Measurements from ENCODE around the gene WDR11. TPM values are rescaled to one million over a fixed set of nuclear protein-coding genes. Genes with fewer than 3 reads are reported as not detected.
"Not testable (repeated sequence)": the region's sequence is repeated elsewhere in the genome, so short reads cannot be mapped to it uniquely, and the experiment has no call there.

WDR11 gene
- total RNA-seq, 4 donors from 2014 or later, result 42.1 to 65.1 (median 52.2) TPM

DNA sequence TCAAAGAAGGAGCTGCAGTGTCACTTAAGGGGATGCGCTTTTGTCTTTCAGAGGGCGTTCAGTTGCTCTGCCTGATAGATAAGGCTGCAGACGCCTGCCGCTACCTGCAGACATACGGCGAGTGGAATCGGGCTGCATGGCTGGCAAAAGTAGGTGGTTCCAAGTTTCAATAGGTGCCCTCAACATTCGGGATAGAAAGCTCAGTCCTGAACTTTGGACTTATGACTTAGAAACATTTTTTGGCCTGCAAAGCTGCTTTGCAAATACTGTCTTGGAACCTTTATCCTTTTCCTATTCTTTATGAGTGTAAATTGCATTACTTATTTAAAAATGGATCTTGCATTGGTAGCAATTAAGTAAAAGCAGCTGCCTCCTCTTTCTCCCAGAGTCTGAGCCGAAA, 54.1 kb downstream of the WDR11 start:
- no peak overlapping the region for H3K4me3 ChIP-seq
- peaks cover 0 to 97% (median 12%) of the 10 kb centered on the region in 3 donors for H3K36me3 ChIP-seq
- TF ChIP-seq POLR2A (IDR thresholded peaks at IDR 0.05), result no peak
- TF ChIP-seq, protein P1, sequence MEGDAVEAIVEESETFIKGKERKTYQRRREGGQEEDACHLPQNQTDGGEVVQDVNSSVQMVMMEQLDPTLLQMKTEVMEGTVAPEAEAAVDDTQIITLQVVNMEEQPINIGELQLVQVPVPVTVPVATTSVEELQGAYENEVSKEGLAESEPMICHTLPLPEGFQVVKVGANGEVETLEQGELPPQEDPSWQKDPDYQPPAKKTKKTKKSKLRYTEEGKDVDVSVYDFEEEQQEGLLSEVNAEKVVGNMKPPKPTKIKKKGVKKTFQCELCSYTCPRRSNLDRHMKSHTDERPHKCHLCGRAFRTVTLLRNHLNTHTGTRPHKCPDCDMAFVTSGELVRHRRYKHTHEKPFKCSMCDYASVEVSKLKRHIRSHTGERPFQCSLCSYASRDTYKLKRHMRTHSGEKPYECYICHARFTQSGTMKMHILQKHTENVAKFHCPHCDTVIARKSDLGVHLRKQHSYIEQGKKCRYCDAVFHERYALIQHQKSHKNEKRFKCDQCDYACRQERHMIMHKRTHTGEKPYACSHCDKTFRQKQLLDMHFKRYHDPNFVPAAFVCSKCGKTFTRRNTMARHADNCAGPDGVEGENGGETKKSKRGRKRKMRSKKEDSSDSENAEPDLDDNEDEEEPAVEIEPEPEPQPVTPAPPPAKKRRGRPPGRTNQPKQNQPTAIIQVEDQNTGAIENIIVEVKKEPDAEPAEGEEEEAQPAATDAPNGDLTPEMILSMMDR (IDR thresholded peaks at IDR 0.05), result no peak
- H3K27me3 ChIP-seq, result no peaks in the 10 kb centered on the region
- DNase-seq, result no peak
- no peaks in the 10 kb centered on the region for H3K4me1 ChIP-seq
- peaks cover 0 to 4% (median 0%) of the 10 kb centered on the region in 4 donors for H3K9me3 ChIP-seq
- H3K27ac ChIP-seq, result no peak overlapping the region

DNA sequence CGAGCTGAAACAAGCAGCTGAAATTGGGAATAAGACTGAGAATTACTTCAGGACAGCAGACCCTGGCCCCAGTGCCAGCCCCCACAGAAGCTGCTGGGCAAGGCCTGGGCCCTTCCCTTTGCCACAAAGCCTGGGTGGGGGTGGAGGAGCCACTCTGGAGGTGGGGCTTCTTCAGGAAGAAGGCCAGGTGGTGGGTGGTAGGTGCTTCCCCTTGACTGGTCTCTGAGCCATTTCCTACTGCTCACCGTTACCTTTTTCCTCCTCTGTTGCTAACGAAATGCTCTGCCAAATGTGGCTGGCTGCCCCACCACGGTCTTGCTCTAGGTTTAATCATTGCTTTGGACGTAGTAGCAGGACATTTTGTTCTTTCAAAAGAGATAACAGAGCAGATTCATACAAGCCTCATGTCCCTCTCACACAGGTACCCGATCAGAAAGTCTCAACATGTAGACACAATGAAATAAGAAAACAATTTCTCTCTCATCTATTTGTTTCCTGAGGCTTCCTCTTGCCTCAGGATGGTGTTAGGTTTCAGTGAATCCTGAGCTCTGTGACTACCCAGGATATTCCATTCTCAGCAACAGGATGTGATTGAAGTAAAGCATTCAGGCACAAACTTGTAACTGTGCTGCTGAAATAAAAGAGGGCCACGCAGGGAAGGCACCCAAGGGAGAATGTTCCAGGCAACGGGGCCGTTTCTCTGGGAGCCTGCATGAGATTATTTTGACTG, 66.5 kb downstream of the WDR11 start:
- Histone ChIP-seq H3K9me3 (peaks cover 0 to 3% (median 0%) of the 10 kb centered on the region in 4 donors), H3K4me1 (no peaks in the 10 kb centered on the region), H3K36me3 (no peaks in the 10 kb centered on the region), H3K27me3 (no peaks in the 10 kb centered on the region), H3K4me3 (no peak overlapping the region), H3K27ac (no peak overlapping the region)
- DNase-seq, result no peak
- no peak for TF ChIP-seq POLR2A (IDR thresholded peaks at IDR 0.05)
- TF ChIP-seq, protein P1 (IDR thresholded peaks at IDR 0.05), result no peak

DNA sequence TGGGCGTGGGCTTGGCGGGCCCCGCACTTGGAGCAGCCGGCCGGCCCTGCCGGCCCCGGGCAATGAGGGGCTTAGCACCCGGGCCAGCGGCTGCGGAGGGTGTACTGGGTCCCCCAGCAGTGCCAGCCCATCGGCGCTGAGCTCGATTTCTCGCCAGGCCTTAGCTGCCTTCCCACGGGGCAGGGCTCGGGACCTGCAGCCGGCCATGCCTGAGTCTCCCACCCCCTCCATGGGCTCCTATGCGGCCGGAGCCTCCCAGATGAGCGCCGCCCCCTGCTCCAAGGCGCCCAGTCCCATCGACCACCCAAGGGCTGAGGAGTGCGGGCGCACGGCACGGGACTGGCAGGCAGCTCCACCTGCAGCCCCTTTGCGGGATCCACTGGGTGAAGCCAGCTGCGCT, 72.7 kb downstream of the WDR11 start:
- H3K4me3 ChIP-seq, H3K4me1 ChIP-seq, H3K36me3 ChIP-seq, H3K27ac ChIP-seq, H3K27me3 ChIP-seq, H3K9me3 ChIP-seq, DNase-seq: not testable (repeated sequence)

DNA sequence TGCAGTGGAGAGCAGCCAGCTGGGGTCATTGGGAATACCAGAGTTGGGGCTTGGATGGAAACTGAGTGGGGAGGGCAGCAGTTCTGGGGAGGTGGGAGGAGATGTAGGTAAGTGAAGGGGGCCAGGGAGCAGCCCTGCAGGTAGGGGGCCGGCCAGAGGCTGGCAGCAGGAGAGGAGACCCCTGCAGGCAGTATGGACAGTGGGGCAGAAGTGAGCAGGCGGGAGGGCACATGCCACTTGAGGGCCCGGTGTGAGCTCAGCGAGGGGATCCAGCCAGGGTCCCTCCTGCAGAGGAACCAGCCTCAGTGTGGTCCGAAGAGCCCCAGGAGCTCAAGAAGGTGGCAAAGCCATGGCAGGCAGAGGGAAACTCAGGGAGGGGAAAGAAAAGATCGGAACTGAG, 75.4 kb downstream of the WDR11 start:
- DNase-seq, result no peak
- H3K4me1 ChIP-seq, result no peaks in the 10 kb centered on the region
- no peak for TF ChIP-seq POLR2A (IDR thresholded peaks at IDR 0.05)
- TF ChIP-seq, protein P1 (IDR thresholded peaks at IDR 0.05), result no peak
- H3K36me3 ChIP-seq, result no peaks in the 10 kb centered on the region
- no peak overlapping the region for H3K27ac ChIP-seq
- no peak overlapping the region for H3K4me3 ChIP-seq
- H3K9me3 ChIP-seq, result no peaks in the 10 kb centered on the region
- no peaks in the 10 kb centered on the region for H3K27me3 ChIP-seq

DNA sequence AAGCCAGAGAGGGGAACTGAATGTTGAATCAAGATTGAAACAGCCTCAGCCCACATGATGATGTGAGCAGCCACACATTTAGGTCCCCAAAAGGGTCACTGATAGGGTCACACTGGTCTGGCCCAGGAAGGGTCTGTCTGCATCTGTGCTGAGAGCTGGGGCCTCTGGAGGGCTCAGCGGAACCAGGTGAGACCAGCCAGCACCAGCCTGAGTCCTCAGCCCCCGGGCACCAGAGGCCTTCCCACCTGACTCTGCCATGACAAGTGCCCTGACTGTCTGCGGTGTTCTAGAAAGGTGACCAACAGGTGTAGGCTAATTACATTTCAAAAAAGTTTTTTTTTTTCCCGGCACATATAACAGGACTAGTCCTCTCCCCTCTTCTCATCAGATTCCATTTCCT, 76.2 kb downstream of the WDR11 start:
- Histone ChIP-seq H3K27ac (no peak overlapping the region), H3K36me3 (no peaks in the 10 kb centered on the region), H3K27me3 (no peaks in the 10 kb centered on the region), H3K4me1 (no peaks in the 10 kb centered on the region), H3K4me3 (no peak overlapping the region), H3K9me3 (no peaks in the 10 kb centered on the region)
- TF ChIP-seq, protein P1 (IDR thresholded peaks at IDR 0.05), result no peak
- TF ChIP-seq POLR2A (IDR thresholded peaks at IDR 0.05), result no peak
- no peak for DNase-seq

DNA sequence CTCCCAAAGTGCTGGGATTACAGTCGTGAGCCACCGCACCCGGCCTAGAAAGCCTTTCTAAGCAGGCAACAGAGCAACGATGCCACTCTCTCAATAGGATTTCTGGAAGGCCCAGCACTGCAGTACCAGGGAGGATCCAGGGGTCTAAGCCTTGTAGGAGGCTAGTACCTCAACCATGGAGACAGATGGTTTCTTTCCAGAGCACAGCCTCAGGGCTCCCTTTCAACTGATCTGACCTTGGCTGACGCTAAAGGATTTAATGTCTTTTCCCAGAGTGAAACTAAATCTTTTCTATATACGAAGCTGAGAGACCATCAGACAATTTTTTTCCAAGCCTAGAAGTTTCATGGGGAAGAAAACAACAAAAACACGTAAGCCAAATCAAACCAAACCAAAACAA, 78.0 kb downstream of the WDR11 start:
- no peaks in the 10 kb centered on the region for H3K36me3 ChIP-seq
- H3K9me3 ChIP-seq, result no peaks in the 10 kb centered on the region
- H3K4me1 ChIP-seq, result no peaks in the 10 kb centered on the region
- H3K4me3 ChIP-seq, result no peak overlapping the region
- no peak overlapping the region for H3K27ac ChIP-seq
- TF ChIP-seq, protein P1 (IDR thresholded peaks at IDR 0.05), result no peak
- no peak for TF ChIP-seq POLR2A (IDR thresholded peaks at IDR 0.05)
- no peaks in the 10 kb centered on the region for H3K27me3 ChIP-seq
- DNase-seq, result no peak

All from Peyer's patch (tissue), 4 donors.